Measurements from ENCODE around the gene DNAJC10.

The DNAJC10 gene

DNA sequence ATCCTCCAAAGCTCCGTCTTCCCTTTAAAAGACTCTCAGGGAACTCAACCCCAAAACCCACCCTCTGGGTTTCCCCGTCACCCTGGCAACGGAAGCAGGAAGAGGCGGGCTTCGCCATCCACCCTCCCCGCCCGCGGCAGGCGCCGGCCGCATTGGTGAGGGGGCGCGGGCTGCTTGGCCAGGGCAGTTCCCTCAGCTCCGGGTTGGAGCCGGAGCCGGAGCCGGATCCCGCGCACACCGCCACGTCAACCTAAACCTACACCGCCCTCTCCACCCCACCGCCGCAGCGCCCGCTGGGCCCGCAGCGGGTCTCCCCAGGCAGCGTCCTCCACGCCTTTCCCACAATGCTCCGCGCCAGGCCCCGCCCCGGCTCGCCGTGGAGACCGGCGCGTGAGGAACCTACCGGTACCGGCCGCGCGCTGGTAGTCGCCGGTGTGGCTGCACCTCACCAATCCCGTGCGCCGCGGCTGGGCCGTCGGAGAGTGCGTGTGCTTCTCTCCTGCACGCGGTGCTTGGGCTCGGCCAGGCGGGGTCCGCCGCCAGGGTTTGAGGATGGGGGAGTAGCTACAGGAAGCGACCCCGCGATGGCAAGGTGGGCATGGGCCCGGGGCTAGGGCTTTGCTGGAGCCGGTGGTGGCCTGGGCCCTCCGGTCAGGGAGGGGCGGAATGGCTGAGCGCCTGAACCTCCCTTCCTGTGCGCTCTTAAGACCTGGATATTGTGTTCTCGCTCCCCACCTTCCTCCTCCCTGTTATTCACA is at the start of gene DNAJC10:
Gene DNAJC10 (plus strand): TSS at position 366 of the 758 bp plus-strand sequence. CDS start 1,830 bp downstream, outside the sequence.
- TF ChIP-seq CTCF (IDR thresholded peaks at IDR 0.05; ENCODE audit: insufficient read depth, missing control alignments): no peak
- FAIRE-seq: no peak
- peak; percentile 70 for DNase-seq (ENCODE audit: insufficient read length, low spot score)

- DNase-seq (ENCODE audit: insufficient read length, low spot score): no peak
Observed at GRCh38 chr2:182666674-182667314, 49.3 kb upstream of the DNAJC10 start.

DNA sequence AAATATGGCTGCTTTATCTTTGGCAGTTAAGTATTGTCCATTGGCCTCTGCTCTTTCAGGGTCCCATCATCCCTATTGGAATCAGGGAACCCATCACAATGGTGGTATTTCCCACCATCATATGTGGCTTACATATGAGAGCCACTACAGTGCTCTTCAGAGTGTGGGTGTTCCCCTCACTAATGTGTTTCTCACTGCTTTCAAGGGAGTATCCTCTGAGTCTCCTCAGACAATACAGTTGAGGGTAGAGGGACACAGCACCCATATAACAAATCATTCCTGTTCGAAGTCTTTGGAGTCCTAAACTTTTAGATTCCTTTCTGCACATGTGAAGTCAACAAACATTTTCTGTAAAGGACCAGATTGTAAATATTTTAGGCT is 48.8 kb upstream of the DNAJC10 start:
- DNase-seq (ENCODE audit: insufficient read length, low spot score) (no peak), FAIRE-seq (no peak)
- TF ChIP-seq CTCF (IDR thresholded peaks at IDR 0.05; ENCODE audit: insufficient read depth, missing control alignments): no peak

More at GRCh38 chr2:182666674-182667314, 49.3 kb upstream of the DNAJC10 start:
- no peak for FAIRE-seq
- TF ChIP-seq CTCF (IDR thresholded peaks at IDR 0.05; ENCODE audit: insufficient read depth, missing control alignments): peak; percentile 41

DNA sequence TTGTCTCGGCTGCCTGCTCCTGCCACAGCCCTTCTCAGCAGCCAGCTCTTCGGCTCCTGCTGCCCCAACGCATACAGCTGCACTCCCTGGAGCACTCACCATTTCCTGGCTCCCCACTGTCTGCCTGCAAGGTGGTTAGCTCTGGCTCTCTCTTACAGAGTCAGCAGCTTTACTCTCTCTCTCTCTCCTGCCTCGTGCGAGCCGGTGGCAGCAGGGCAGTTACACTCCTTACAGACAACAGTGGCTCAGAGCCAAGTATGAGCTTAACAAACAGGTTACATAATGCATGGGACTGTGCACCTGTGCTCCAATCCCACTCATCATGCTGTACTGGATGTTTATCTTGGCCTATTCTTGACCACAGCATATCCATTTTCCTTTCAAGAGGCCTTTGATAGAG is 47.4 kb upstream of the DNAJC10 start:
- DNase-seq (ENCODE audit: insufficient read length, low spot score) (no peak), FAIRE-seq (no peak)
- TF ChIP-seq CTCF (IDR thresholded peaks at IDR 0.05; ENCODE audit: insufficient read depth, missing control alignments): no peak

DNA sequence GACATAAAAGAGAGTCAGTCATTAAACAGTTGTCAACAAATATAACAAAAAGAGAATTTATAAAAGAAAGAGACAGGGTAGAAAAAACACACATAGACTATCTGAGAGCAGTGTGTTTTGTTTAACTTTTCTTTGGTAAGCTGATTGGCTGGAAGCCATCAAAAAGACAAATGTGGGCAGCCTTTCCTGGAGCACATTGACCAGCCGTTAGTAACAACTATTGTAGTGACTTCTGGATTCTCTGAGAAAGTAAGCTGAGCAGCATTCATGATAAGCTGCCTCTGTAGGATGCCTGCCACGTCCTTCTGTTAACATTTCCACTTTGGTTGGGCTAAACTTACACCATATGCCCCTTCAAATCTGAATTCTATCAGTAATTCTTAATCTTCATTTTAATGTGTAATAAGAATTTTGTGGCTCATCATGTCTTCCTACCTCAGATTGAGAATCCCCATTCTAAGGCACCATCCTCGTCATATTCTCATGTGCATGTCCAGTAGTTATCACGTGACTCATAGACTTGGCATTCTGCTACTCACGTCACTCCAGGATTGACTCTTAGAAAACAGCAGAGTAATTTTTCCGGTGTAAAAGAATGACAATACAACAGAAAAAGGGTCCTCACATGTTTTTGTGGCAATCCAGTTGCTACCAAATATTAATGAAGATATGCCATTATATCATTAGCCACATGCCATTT is 43.4 kb upstream of the DNAJC10 start:
- DNase-seq (ENCODE audit: insufficient read length, low spot score): no peak
- FAIRE-seq: no peak
- TF ChIP-seq CTCF (IDR thresholded peaks at IDR 0.05; ENCODE audit: insufficient read depth, missing control alignments): no peak

DNA sequence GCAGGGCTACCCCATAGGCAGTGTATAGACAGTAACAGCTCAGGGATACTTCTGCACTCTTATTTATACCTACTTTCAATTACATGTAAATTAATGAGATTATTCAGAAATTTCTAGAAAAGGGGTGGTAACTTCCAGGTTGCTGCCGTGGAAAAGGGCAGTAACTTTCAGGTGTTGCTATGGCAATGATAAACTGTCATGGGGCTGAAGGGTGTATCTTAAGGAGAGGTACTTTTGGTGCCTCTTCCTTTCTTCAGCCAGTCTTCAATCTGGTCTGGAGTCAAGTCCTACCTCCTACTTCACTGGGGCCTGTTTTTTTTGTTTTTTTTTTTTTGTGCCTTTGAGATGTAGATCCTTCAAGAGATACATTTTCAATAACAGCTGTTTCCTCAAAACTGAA is 35.2 kb upstream of the DNAJC10 start:
- FAIRE-seq (no peak), DNase-seq (ENCODE audit: insufficient read length, low spot score) (no peak)
- no peak for TF ChIP-seq CTCF (IDR thresholded peaks at IDR 0.05; ENCODE audit: insufficient read depth, missing control alignments)
